NCI-H1930 (cell line): ENCODE data around the gene RANBP1.
"Not testable (repeated sequence)": the region's sequence is repeated elsewhere in the genome, so short reads cannot be mapped to it uniquely, and the experiment has no call there.

Source experiments
- DNase-seq, 2 experiments: peaks; one replicate each; lab custom pipeline; 2025; lab: John Stamatoyannopoulos, UW

Gene RANBP1

GRCh38 chr22:20115691-20116375, at the start of gene RANBP1:
TSS of gene RANBP1 (plus strand) at chr22:20116104. CDS start at chr22:20116185, 81 bp downstream.
- DNase-seq: no peak

GRCh38 chr22:20066617-20067383, 49.1 kb upstream of the RANBP1 start:
- no peak for DNase-seq

GRCh38 chr22:20067384-20067682, 48.6 kb upstream of the RANBP1 start:
- not testable (repeated sequence) for DNase-seq

GRCh38 chr22:20068640-20069039, 47.3 kb upstream of the RANBP1 start:
- DNase-seq: no peak

- no peak for DNase-seq
Measured at GRCh38 chr22:20069331-20070042, 46.4 kb upstream of the RANBP1 start.

- no peak for DNase-seq
Measured at GRCh38 chr22:20071524-20071972, 44.4 kb upstream of the RANBP1 start.

- no peak for DNase-seq
Measured at GRCh38 chr22:20076627-20077172, 39.2 kb upstream of the RANBP1 start.

GRCh38 chr22:20079745-20080444, 36.0 kb upstream of the RANBP1 start, which contains the start of gene DGCR8:
TSS of gene DGCR8 (plus strand) at chr22:20080241. CDS start at chr22:20085964, 5,723 bp downstream.
- DNase-seq: peak; percentile 93 to 96

GRCh38 chr22:20080445-20080775, 35.5 kb upstream of the RANBP1 start:
- DNase-seq: peak; percentile 34 to 63

GRCh38 chr22:20080776-20081654, 34.9 kb upstream of the RANBP1 start:
- no peak for DNase-seq

- DNase-seq: no peak
Measured at GRCh38 chr22:20083157-20083890, 32.6 kb upstream of the RANBP1 start.

GRCh38 chr22:20083891-20084546, 31.9 kb upstream of the RANBP1 start:
- DNase-seq: no peak

GRCh38 chr22:20084547-20085413, 31.1 kb upstream of the RANBP1 start:
- no peak for DNase-seq

GRCh38 chr22:20085651-20086050, 30.3 kb upstream of the RANBP1 start:
- DNase-seq: no peak

- DNase-seq: no peak
Measured at GRCh38 chr22:20086101-20086599, 29.8 kb upstream of the RANBP1 start.

GRCh38 chr22:20086763-20087162, 29.1 kb upstream of the RANBP1 start:
- no peak for DNase-seq

- no peak for DNase-seq
Measured at GRCh38 chr22:20087319-20088262, 28.3 kb upstream of the RANBP1 start.
